ENCODE data around the gene HOXB9. TPM values are rescaled to one million over a fixed set of nuclear protein-coding genes. Genes with fewer than 3 reads are reported as not detected.

Gene HOXB9
- total RNA-seq, 4 donors from 2014 or later: 0.17 to 0.38 TPM; not detected in 2

DNA sequence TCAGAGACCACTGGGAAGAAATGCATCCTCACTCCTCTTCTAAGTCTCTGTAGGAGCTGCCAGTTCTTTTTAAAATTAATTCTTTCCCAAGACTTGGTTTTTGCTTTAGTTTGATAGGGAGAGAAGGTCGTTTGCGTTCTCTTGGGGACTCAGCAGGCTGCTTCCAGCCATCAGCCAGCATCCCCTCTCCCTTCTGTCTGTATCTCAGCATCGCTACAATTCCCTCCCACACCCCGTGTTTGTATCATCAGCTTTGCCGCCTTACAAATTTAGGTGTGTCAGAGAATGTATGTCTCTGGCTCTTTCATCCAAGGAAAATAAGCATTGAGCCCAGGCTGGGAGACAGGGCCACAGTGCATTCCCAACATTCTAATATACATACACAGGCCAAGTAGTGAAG is 26.8 kb downstream of the HOXB9 start:
- TF ChIP-seq, protein P1, sequence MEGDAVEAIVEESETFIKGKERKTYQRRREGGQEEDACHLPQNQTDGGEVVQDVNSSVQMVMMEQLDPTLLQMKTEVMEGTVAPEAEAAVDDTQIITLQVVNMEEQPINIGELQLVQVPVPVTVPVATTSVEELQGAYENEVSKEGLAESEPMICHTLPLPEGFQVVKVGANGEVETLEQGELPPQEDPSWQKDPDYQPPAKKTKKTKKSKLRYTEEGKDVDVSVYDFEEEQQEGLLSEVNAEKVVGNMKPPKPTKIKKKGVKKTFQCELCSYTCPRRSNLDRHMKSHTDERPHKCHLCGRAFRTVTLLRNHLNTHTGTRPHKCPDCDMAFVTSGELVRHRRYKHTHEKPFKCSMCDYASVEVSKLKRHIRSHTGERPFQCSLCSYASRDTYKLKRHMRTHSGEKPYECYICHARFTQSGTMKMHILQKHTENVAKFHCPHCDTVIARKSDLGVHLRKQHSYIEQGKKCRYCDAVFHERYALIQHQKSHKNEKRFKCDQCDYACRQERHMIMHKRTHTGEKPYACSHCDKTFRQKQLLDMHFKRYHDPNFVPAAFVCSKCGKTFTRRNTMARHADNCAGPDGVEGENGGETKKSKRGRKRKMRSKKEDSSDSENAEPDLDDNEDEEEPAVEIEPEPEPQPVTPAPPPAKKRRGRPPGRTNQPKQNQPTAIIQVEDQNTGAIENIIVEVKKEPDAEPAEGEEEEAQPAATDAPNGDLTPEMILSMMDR (IDR thresholded peaks at IDR 0.05; ENCODE audit: low read depth): no peak

DNA sequence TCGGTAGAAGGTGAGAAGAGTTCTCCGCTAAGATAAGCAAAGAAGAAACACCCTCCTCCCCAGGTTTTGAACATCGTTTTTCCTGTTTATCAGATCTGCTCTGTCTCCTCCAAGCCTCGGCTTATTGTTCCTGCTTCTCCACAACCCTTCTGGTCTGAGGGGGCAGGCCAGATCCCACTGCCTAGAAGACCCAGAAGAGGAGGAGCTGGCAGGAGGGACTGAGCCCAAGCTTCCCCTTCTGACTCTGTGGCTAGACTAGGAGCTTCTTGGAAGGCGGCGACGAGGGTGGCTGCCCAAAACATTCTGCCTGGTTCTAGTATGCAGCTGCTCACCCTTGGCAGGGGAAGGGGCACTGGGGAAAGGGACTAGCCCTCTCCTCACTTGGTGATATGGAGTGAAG is 27.4 kb downstream of the HOXB9 start:
- TF ChIP-seq, protein P1 (IDR thresholded peaks at IDR 0.05; ENCODE audit: low read depth): no peak

DNA sequence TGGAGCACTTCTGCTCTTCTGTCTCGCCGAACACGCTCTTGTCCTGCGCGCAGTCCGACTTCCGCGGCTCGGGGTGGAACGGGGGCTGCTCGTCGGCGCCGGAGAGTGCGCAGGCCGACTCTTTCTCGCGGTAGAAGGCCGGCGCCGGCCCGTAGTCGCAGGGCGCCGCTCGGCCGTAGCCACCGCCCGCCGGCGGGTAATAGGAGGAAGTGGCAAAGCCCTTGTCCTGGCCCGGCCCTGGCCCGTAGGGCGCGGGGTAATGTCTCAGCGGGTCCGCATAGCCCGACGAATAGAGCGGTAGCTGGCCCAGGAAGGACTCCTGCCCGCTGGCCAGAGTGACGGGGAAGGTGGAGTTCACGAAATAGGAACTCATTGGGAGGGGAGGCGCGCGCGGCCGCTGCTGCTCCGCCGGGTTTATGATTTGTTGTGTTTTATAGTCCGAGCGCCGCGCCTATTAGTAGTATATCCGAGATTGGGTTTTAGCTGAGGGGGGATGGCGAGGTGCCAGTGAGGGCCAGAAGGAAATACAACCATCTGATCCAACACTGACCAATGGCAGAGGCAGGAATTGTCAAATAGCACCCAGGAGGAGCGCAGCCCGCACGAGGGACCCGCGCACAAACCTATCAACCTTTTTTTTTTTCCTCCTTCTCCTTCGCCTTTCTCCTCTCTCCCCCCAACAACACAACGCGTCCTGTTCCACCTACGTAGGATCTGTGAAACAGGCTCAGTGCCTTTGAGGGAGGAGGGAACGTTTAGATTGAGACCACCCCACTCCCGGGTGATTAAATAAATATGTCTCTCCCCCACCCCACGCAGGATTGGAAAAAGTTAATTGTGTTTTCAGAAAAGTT is 28.2 kb downstream of the HOXB9 start:
- TF ChIP-seq, protein P1 (IDR thresholded peaks at IDR 0.05; ENCODE audit: low read depth): no peak

DNA sequence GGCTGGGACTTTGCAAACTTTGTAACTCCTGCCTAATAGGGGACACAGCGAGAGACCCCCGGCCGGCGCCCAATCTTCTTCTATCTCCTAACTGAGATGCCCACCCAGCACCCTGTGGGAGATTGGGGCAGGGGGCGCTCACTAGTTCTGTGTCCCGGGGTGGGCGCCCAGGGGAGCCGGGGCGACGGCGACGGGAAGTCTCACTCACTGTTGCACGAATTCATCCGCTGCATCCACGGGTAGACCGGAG is 28.7 kb downstream of the HOXB9 start:
- TF ChIP-seq, protein P1 (IDR thresholded peaks at IDR 0.05; ENCODE audit: low read depth): no peak

DNA sequence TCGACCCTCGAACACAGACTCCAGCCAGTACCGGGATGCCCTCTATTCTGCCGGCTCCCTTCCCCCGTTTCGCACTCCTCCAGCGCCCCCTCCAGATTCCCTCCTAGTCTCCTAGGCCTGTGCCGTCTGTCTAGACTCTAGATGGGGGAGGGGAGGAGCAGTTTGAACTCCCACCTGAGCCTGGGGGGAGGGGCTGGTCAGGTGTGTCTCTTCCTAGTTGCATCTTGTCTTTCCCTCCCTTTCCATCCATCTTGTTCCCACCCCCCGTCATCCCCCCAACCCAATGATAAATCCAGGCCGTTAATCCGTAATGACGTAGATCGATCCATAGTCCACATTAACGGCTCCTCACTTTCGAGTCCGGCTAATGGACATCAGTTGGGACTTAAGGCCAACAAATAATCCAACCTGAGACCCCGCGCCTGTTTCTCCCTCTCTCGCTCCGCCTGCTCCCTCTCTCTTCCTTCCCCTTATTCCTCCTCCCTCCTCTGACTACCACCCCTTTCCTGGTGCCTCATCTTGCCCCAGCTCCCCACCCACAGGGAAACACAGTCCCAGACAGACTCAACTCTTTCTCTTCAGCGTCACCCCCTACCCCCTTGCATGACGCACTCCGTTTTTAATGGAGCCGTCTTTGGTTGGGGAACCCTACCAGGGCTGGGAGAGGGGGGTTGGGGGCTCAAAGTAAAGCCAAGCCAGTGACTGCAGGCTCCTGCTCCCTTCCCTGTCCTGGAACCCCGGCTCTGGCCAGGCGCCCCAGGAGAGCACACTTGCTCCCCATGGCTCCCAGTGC is 29.2 kb downstream of the HOXB9 start:
- TF ChIP-seq, protein P1 (IDR thresholded peaks at IDR 0.05; ENCODE audit: low read depth): no peak

DNA sequence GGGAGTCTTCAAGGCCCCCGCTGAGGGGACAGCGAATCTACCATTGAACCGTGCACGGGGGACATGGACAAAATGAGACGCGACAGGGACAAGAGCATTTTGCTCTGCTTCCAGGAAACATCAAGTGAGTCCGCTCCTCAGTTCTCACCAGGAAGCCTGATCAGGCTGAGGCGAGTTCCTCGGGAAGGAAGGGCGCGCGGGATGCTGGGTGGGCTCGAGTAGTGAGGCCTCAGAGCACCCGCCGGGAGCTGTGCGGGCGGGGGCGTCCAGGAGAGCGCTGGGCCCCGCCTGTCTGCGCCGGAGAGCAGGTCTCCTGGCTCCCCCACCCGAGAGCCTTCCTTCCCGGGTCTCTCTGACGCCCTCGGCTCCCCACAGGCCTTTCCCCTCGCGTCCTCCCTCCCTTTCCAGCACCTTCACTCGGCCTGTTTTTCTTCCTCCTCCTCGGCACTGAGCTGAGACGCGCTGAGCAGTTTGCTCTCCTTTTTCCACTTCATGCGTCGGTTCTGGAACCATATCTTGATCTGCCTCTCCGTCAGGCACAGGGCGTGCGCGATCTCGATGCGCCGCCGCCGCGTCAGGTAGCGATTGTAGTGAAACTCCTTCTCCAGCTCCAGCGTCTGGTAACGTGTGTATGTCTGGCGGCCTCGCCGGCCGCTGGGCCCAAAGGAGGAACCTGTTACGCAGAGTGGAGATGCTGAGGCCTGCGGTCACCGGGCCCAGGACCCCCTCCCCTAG is 30.0 kb downstream of the HOXB9 start:
- TF ChIP-seq, protein P1 (IDR thresholded peaks at IDR 0.05; ENCODE audit: low read depth): no peak

All from subcutaneous adipose tissue (tissue), 4 donors.